ENCODE data around the gene PCGF3. TPM values are rescaled to one million over a fixed set of nuclear protein-coding genes. Genes with fewer than 3 reads are reported as not detected.
A peak's percentile ranks its signal among the peaks of the same experiment; 100 is the strongest.
"Not testable (repeated sequence)": the region's sequence is repeated elsewhere in the genome, so short reads cannot be mapped to it uniquely, and the experiment has no call there.

Gene PCGF3
- total and polyA plus RNA-seq, 9 donors = 38.9 to 79.4 (median 56.1) TPM

- H3K4me3 ChIP-seq (ENCODE audit: low read length) = no peak overlapping the region
- 86% methylated on average over 19 of the region's 32 CpGs for WGBS (ENCODE audit: insufficient coverage)
- no peaks in the 10 kb centered on the region for H3K27me3 ChIP-seq (ENCODE audit: control insufficient read depth, insufficient read depth, low read length)
- H3K27ac ChIP-seq (ENCODE audit: low read length) = peak overlapping the region; percentile 21
- H3K9me3 ChIP-seq (replicated peaks; ENCODE audit: control insufficient read depth, low read depth, low read length) = no peaks in the 10 kb centered on the region
- peaks cover 32% of the 10 kb centered on the region for H3K4me1 ChIP-seq (ENCODE audit: control insufficient read depth, insufficient read depth, low read length)
- DNase-seq = peak; percentile 52
- peaks cover 59% of the 10 kb centered on the region for H3K36me3 ChIP-seq (ENCODE audit: control insufficient read depth, insufficient read depth, low read length)
Measured at GRCh38 chr4:732911-733630, 27.4 kb downstream of the PCGF3 start.

- Histone ChIP-seq H3K4me1 (ENCODE audit: control insufficient read depth, insufficient read depth, low read length) (peaks cover 32% of the 10 kb centered on the region), H3K27me3 (ENCODE audit: control insufficient read depth, insufficient read depth, low read length) (no peaks in the 10 kb centered on the region), H3K9me3 (replicated peaks; ENCODE audit: control insufficient read depth, low read depth, low read length) (no peaks in the 10 kb centered on the region), H3K4me3 (ENCODE audit: low read length) (no peak overlapping the region), H3K36me3 (ENCODE audit: control insufficient read depth, insufficient read depth, low read length) (peaks cover 63% of the 10 kb centered on the region), H3K27ac (ENCODE audit: low read length) (no peak overlapping the region)
- no peak for DNase-seq
- WGBS (ENCODE audit: insufficient coverage) = 94% methylated on average over 17 of the region's 18 CpGs
Measured at GRCh38 chr4:733631-733980, 28.0 kb downstream of the PCGF3 start.

GRCh38 chr4:734075-734474, 28.4 kb downstream of the PCGF3 start:
- DNase-seq = no peak
- H3K4me1 ChIP-seq (ENCODE audit: control insufficient read depth, insufficient read depth, low read length) = peaks cover 31% of the 10 kb centered on the region
- H3K27ac ChIP-seq (ENCODE audit: low read length) = no peak overlapping the region
- no peaks in the 10 kb centered on the region for H3K27me3 ChIP-seq (ENCODE audit: control insufficient read depth, insufficient read depth, low read length)
- peaks cover 67% of the 10 kb centered on the region for H3K36me3 ChIP-seq (ENCODE audit: control insufficient read depth, insufficient read depth, low read length)
- WGBS (ENCODE audit: insufficient coverage) = 78% methylated on average over 6 of the region's 9 CpGs
- no peak overlapping the region for H3K4me3 ChIP-seq (ENCODE audit: low read length)
- no peaks in the 10 kb centered on the region for H3K9me3 ChIP-seq (replicated peaks; ENCODE audit: control insufficient read depth, low read depth, low read length)

GRCh38 chr4:734951-735350, 29.3 kb downstream of the PCGF3 start:
- Histone ChIP-seq H3K9me3 (replicated peaks; ENCODE audit: control insufficient read depth, low read depth, low read length) (no peaks in the 10 kb centered on the region), H3K4me3 (ENCODE audit: low read length) (no peak overlapping the region), H3K27me3 (ENCODE audit: control insufficient read depth, insufficient read depth, low read length) (no peaks in the 10 kb centered on the region), H3K4me1 (ENCODE audit: control insufficient read depth, insufficient read depth, low read length) (peaks cover 22% of the 10 kb centered on the region), H3K36me3 (ENCODE audit: control insufficient read depth, insufficient read depth, low read length) (peaks cover 76% of the 10 kb centered on the region), H3K27ac (ENCODE audit: low read length) (no peak overlapping the region)
- WGBS (ENCODE audit: insufficient coverage) = 91% methylated on average over 6 of the region's 9 CpGs
- no peak for DNase-seq

GRCh38 chr4:735583-735982, 30.0 kb downstream of the PCGF3 start:
- WGBS (ENCODE audit: insufficient coverage) = 97% methylated on average over 7 of the region's 8 CpGs
- peaks cover 22% of the 10 kb centered on the region for H3K4me1 ChIP-seq (ENCODE audit: control insufficient read depth, insufficient read depth, low read length)
- no peak overlapping the region for H3K4me3 ChIP-seq (ENCODE audit: low read length)
- peaks cover 79% of the 10 kb centered on the region for H3K36me3 ChIP-seq (ENCODE audit: control insufficient read depth, insufficient read depth, low read length)
- DNase-seq = no peak
- no peaks in the 10 kb centered on the region for H3K9me3 ChIP-seq (replicated peaks; ENCODE audit: control insufficient read depth, low read depth, low read length)
- H3K27ac ChIP-seq (ENCODE audit: low read length) = no peak overlapping the region
- no peaks in the 10 kb centered on the region for H3K27me3 ChIP-seq (ENCODE audit: control insufficient read depth, insufficient read depth, low read length)

- peaks cover 79% of the 10 kb centered on the region for H3K36me3 ChIP-seq (ENCODE audit: control insufficient read depth, insufficient read depth, low read length)
- not testable (repeated sequence) for H3K4me3 ChIP-seq (ENCODE audit: low read length); H3K27me3 ChIP-seq (ENCODE audit: control insufficient read depth, insufficient read depth, low read length); H3K9me3 ChIP-seq (replicated peaks; ENCODE audit: control insufficient read depth, low read depth, low read length); DNase-seq; H3K27ac ChIP-seq (ENCODE audit: low read length)
- 93% methylated on average over 20 of the region's 34 CpGs for WGBS (ENCODE audit: insufficient coverage)
- H3K4me1 ChIP-seq (ENCODE audit: control insufficient read depth, insufficient read depth, low read length) = peaks cover 23% of the 10 kb centered on the region
Measured at GRCh38 chr4:736561-736960, 30.9 kb downstream of the PCGF3 start.

GRCh38 chr4:738781-739280, 33.2 kb downstream of the PCGF3 start:
- Histone ChIP-seq H3K9me3 (replicated peaks; ENCODE audit: control insufficient read depth, low read depth, low read length) (no peaks in the 10 kb centered on the region), H3K36me3 (ENCODE audit: control insufficient read depth, insufficient read depth, low read length) (peaks cover 76% of the 10 kb centered on the region), H3K27me3 (ENCODE audit: control insufficient read depth, insufficient read depth, low read length) (no peaks in the 10 kb centered on the region), H3K4me1 (ENCODE audit: control insufficient read depth, insufficient read depth, low read length) (peaks cover 10% of the 10 kb centered on the region), H3K4me3 (ENCODE audit: low read length) (no peak overlapping the region), H3K27ac (ENCODE audit: low read length) (no peak overlapping the region)
- DNase-seq = no peak
- WGBS (ENCODE audit: insufficient coverage) = 80% methylated on average over 9 of the region's 16 CpGs

- WGBS (ENCODE audit: insufficient coverage) = 97% methylated on average over 21 of the region's 22 CpGs
- H3K4me1 ChIP-seq (ENCODE audit: control insufficient read depth, insufficient read depth, low read length) = peaks cover 10% of the 10 kb centered on the region
- H3K27me3 ChIP-seq (ENCODE audit: control insufficient read depth, insufficient read depth, low read length) = no peaks in the 10 kb centered on the region
- DNase-seq = no peak
- no peak overlapping the region for H3K27ac ChIP-seq (ENCODE audit: low read length)
- no peaks in the 10 kb centered on the region for H3K9me3 ChIP-seq (replicated peaks; ENCODE audit: control insufficient read depth, low read depth, low read length)
- H3K36me3 ChIP-seq (ENCODE audit: control insufficient read depth, insufficient read depth, low read length) = peaks cover 73% of the 10 kb centered on the region
- no peak overlapping the region for H3K4me3 ChIP-seq (ENCODE audit: low read length)
Measured at GRCh38 chr4:739569-739968, 33.9 kb downstream of the PCGF3 start.

GRCh38 chr4:740011-740410, 34.4 kb downstream of the PCGF3 start:
- H3K4me3 ChIP-seq (ENCODE audit: low read length) = no peak overlapping the region
- peaks cover 68% of the 10 kb centered on the region for H3K36me3 ChIP-seq (ENCODE audit: control insufficient read depth, insufficient read depth, low read length)
- H3K9me3 ChIP-seq (replicated peaks; ENCODE audit: control insufficient read depth, low read depth, low read length) = no peaks in the 10 kb centered on the region
- 75% methylated on average over 6 of the region's 12 CpGs for WGBS (ENCODE audit: insufficient coverage)
- H3K4me1 ChIP-seq (ENCODE audit: control insufficient read depth, insufficient read depth, low read length) = peaks cover 10% of the 10 kb centered on the region
- DNase-seq = no peak
- no peak overlapping the region for H3K27ac ChIP-seq (ENCODE audit: low read length)
- H3K27me3 ChIP-seq (ENCODE audit: control insufficient read depth, insufficient read depth, low read length) = no peaks in the 10 kb centered on the region

GRCh38 chr4:740656-741282, 35.1 kb downstream of the PCGF3 start:
- no peaks in the 10 kb centered on the region for H3K27me3 ChIP-seq (ENCODE audit: control insufficient read depth, insufficient read depth, low read length)
- H3K4me3 ChIP-seq (ENCODE audit: low read length) = no peak overlapping the region
- peaks cover 10% of the 10 kb centered on the region for H3K4me1 ChIP-seq (ENCODE audit: control insufficient read depth, insufficient read depth, low read length)
- H3K36me3 ChIP-seq (ENCODE audit: control insufficient read depth, insufficient read depth, low read length) = peaks cover 61% of the 10 kb centered on the region
- 81% methylated on average over 15 of the region's 19 CpGs for WGBS (ENCODE audit: insufficient coverage)
- no peaks in the 10 kb centered on the region for H3K9me3 ChIP-seq (replicated peaks; ENCODE audit: control insufficient read depth, low read depth, low read length)
- no peak overlapping the region for H3K27ac ChIP-seq (ENCODE audit: low read length)
- DNase-seq = no peak

Data from muscle of leg (tissue), 11 donors.